ENCODE results near the gene MMEL1.

The MMEL1 gene

DNA sequence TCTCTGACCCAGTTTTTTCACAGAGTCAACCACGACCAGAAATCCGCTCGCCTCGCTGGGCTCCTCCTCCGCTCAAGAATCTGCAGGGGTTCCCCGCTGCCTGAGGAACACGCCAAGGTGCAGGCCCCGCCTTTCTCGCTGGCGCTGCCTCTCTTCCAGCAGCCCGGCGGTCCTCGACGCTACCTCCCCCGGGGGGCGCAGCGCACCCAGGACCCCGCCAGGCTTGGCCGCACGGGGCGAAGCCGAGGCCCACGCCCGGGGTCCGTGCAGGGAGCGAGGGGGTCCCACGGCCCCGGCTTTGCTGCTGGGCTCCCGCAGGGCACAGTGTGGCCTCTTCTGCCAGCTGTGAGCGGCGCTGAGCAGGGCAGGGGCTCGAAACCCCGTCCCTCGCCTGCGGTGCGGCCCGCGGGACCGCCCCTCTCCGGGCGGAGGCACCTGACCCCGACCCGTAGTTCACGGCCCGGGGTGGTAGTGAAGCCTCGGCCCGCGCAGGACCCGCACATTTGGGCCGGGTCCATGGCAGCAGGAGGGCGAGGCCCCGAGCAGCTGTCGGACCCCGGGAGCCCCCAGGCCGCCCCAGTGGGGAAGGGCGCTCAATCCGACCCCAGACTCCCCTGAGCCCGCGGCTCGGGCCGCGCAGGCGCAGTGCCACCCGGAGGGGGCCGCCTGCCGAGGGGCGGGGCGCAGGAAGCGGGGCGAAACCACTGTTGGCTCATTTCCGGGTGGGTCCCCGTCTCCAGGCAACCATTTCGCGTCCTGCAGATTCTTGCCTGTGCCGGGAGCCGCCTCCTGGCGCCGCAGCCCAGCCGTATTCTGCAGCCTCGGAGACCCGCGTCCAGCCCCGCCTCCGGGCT is 10.0 kb upstream of the MMEL1 start:
- peak; percentile 83 for DNase-seq

DNA sequence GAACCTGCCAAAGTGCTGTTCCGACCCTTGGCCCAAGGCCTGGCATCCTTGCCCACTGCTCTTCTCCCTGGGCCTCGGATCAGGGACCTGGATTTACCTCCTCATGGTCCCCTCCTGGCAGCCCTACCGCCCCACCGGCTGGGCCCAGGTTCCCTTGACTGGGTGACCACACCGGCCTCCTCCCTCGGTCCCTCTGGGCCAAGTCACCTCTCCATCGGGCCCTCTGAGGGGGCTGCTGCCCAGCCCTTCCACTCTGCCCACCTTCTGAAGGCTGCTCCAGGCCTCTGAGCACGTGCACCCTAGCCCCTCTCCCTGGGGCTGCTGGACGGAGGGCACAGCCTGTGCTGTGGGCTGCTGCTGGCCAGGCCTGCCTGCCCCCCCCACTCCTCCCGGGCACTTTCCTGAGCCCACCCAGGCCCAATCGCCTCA is 9.3 kb upstream of the MMEL1 start:
- DNase-seq, result no peak

DNA sequence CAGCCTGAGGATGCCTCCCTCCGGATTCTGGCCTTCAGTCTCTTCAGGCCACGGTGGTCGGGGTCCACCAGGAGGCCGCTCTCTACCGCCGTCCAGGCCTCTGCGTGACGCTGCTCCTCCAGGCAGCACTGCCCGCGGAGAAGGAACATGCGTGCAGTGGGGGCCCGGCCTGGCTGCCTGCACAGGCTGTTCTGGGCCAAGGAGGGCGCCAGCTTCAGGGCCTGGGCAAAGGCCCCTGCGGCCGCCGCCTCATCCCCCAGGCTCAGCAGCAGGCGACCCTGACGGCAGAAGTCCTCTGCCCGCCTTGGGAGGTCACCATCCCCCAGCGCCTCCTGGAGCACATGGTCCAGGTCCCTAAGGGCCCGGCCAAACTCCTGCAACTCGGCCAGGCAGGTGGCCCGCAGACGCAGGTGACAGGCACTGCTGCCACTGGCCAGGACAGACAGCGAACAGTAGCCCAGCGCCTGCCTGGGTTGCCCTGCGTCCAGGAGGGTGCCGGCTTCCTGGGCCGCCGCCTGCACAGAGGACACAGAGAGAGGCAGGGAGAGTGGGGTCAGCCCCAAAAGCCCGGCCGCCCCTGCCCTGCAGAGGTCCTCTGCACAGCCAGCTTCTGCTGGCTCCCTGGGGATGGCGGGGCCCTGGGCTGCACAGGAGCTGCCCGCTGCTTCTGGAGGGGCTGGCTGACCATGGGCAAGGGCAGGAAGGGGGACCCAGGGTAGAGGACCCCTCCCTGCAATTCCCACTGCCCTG is 8.7 kb upstream of the MMEL1 start:
- DNase-seq, result no peak

DNA sequence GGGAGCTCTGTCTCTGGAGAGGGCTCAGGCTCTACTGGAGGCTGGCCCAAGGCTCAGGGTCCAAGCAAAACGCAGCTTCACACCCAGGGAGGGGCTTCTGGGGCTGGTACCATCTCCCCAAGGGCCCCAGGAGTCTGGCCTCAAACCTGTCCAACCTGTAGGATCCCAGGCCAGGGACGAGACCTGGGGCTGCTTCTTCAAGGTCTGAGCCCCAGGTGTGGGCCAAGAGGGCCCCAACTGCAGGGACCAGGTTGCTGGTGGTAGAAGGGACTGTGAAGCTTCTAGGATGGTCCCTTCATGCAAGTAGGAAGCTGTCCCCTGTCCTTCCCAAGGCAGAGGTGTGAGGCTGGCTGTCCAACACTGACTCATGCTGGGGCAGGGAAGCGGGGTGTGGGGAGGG is 7.8 kb upstream of the MMEL1 start:
- no peak for DNase-seq

DNA sequence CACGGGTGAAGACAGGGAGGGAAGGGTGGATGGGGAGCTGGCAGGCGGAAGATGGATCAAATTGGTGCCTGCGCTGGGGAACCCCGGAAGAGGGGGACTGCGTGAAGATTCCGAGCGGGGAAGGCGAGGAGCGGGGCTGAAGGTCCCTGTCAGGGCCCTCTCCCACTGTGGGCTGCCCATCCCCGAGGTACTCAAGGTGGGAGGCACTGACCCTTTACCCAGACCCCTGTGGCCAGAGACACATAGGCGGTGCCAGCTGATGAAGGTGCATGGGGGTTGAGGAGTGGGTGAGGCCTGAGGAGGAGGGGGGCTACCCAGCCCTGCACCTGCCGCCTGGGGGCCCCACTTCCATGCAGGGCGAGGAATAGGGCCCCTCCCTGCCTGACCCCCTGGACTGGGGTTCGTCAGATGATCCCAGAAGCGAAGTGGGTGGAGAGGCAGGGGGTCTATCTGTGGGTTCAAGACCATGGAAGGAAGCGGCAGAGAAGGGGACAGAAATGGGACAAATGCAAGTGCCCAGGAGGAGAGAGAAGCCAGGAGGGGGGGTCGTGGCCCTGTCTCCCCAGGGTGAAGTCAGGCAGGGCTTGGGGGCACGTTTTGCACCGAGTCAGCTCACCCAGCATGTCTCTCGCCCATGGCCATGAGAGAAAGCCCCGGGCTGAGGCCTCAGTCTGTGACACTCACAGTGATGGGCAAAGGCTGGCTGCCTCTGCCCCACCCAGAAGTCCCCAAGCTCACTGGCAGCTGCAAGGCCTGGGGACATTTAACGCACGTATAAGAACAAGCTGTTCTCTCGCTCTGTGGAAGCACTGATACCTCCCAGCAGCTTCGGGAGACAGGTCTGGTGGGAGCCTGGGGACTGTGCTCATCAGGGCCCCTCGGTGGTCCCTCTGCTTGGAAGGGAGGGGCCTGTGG is 7.0 kb upstream of the MMEL1 start:
- no peak for DNase-seq

DNA sequence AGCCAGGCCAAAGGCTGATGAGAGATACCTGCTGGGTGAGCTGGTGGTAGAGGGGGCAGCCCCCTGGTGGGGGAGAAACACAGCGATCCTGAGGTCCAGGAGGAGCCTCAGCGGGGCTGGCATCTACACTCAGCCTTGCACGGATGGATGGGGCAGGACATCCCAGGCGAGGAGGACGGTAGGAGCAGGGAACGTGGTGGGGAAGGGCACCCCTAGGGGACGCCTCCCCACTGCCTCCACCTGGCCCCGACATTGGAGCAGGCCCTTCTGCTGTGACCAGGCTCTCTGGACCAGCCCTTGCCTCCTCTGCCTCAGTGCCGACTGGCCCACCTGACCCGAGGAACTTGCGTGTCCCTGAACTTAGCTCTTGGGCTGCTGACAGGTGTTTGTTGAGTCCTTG is 6.4 kb upstream of the MMEL1 start:
- DNase-seq, result no peak

DNA sequence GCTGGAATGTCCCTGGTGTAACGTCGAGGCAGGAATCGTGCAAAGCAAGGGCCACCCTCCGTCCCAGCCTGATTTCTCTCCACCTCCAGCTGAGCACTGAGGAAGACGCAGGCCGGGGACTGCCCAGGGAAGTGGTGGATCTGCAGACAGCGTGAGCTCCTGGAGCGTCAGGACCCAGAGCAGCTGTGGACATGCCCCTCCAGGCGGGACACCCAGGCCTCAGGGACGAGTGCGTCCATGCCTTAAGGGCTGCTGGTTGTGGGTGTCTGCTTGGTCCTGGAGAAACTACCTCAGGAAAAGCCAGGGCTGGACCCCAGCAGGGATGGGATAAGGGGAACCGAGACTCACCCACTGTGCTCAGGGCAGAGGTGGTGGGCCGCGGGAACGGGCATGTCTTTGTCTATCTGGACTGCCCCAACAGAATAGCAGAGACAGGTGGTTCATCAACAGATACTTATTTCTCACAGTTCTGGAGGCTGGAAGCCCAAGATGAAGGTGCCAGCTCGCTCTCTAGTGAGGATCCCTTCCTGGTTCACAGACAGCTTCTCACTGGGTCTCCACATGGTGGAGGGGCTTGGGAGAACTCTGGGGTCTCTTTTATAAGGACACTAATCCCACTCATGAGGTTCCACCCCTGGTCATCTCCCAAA is 5.8 kb upstream of the MMEL1 start:
- no peak for DNase-seq

DNA sequence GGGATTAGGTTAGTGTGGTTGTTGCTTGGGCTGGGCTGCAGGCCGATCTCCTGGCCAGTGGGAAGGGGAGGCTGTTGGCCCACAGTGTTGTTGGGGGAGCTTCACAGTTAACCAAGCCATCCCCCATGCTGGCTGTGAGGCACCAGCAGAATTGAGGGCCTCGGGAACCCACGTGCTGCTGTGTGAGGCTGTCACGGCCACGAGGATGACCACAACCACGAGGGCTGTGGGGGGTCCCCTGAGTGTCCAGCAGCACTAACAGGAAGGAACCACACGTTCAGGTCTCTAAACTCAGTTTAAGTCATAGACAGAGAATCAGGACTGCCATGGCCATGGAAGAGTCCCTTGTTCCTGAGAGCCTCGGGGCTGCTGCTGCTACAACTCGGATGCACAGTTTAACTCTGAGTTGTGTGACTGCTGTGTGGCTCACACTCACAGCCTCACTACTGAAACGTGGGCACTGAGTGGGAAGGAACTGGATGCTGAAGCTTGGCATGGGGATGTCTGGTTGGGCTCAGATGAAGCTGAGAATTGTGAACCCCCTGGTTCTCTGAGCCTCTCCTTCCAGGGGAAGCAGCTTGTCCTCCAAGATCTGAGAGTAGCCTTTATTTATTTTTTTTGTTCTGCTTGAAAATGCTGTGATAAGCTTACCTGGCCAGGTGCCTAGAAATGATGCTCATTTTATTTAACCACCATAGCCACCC is 4.8 kb upstream of the MMEL1 start:
- no peak for DNase-seq

DNA sequence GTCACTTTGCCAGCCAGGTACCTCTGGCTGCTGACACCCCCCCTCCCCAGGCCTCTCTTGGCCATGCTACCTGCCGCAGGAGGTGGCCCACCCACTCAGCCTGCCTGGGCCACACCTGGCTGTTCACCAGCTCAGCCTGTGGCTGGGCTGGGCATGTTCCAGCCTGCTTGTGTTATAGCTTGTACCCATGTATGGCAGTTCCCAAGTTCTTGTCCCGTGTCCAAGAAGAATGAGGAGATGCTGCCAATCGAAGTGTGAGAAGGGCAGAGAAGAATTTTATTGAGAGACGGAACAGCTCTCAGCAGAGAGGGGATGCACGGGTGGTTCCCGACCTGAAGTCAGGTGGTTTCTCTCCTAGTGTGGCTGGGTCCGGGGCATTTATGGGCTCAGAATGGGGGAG is 3.9 kb upstream of the MMEL1 start:
- DNase-seq, result no peak

DNA sequence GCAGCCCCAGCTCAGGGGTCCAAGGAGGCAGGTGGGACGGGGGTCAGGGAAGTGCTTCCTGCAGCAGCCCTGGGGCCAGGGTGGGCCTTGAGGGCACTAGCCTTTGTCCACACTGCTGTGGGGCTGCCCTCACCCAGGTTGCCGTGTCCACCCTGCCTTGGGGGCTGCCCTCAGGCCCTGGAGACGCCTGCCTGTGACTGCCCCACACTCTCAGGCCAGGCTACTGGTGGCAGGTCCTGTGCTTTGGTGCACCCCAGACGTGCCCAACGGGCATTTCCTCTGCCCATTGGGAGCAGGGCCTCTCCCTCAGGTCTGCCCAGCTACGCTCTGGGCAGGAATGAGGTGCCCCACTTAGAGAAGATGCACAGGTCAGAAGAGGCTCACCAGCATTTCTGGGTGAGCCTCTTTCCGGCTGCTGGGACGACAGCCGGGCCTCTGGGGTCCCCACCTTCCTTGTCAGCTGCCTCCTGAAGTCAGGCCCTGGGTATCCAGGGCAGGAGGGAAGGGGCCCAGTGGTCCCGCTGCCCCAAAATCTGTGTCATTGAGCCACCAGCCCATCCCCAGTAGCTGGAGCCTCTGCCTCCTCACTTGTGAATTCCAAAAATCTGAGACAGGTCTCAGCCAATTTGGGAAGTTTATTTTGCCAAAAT is 2.7 kb upstream of the MMEL1 start:
- DNase-seq, result no peak

DNA sequence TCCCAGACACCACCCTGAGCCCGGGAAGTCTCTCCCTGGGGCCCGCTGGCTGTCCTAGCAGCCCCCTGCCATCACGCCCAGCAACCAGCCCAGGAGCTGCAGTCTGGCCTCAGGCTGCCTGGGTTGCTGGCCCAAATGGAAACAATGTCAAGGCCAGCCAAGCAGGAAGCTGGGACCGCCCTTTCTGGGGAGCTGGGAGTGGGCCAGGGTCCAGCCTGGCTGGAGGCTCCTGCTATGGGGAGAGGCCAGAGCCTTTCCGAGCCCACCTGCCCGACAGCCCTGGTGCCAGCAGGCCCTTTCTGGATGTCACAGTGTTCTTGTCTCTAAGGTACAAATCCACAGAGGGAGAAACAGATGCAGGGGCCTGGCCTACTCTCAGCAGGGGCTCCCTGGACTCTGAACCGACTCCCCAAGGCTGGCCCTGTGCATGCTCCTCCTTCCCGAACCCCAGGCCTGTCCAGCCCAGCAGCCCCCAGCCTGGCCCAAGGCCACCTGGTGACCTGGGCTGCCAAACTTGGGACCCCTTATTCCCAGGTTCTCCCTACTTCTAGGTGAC is 1.2 kb upstream of the MMEL1 start:
- DNase-seq, result no peak

DNA sequence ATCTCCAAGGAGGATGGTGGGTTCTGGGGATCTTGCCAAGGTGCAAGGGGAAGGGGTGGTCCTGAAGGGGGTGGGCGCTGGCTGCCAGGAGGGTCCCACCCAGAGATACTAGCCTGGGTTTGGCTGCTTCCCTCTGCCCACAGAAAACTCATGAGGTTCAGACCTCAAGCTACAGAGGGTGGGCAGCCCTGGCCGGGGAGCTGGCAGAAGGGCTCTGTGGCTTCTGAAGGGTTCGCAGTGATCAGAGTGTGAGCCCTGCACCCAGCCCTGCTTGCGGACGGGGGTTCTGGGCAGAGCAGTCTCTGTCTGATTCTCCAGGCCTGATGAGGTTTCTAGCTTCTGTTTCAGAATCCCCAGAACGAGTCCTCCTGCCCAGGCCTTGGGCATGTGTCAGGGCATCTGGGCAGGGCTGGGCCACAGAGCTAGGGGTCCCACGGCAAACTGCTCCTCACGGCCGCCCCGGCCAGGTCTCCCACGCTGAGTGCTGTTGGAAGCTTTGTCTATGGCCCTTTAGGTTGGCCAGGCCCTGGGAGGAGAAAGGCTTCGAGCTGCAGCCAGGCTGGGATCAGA is 635 bp upstream of the MMEL1 start:
- no peak for DNase-seq

DNA sequence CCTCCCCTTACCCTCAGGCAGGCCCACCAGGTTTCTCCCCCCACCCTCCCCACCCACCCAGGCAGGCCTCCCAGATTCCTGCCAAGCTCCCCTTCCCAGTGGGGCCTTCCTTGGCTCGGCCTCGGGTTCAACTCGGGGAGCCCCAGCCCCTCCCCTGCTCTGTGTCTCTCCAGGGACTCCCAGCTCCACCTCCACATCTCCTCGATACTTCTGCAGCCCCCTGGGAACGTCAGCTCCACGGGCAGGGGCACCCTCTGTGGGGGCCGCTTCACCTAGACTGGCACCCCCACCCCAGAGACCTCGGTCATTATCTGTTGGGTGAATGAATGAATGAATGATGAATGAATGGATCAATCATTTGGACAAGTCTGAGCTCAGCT is 775 bp downstream of the MMEL1 start:
- no peak for DNase-seq

DNA sequence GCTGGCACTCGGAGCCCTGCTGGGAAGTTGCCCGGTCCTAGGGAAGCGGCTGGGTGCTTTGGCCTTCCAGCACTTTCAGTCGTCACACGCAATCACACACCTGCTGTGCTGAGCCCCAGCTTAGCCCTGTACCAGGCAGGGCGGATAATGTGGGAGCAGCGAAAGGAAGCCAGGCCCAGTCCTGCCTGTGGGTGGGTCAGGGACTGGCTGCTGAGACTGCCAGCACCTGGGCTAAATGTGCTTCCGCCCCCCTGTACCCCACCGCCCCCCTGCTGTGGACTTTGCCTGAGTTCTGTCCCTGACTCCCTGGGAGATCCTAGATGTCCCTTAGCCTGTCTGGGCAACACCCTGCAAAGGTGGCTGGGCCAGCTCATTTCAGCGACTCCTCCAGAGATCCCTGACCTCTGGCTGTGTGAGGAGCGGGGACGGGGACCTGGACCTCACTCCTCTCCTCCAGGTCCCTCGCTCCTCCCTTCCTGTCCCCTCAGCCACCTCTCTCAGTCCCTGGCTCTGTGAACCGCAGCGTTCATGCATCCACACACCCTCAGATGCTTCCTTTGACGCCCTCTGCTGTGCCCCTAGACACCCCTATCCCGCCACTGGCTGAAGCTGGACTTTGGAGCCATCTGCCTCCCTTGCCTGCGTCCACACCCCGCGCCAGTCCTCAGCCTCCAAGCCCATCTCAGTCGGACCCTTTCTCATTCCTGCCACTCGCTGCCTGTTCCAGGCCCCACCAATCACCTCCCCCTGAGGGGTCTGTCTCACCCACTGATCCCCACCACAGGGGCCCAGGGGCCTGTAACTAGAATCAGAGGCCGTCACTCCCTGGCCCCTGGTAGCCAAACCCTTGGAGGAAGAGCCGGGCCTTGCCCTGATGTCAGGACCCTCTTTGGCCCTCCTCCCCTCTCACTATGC is 1.4 kb downstream of the MMEL1 start:
- DNase-seq, result no peak

DNA sequence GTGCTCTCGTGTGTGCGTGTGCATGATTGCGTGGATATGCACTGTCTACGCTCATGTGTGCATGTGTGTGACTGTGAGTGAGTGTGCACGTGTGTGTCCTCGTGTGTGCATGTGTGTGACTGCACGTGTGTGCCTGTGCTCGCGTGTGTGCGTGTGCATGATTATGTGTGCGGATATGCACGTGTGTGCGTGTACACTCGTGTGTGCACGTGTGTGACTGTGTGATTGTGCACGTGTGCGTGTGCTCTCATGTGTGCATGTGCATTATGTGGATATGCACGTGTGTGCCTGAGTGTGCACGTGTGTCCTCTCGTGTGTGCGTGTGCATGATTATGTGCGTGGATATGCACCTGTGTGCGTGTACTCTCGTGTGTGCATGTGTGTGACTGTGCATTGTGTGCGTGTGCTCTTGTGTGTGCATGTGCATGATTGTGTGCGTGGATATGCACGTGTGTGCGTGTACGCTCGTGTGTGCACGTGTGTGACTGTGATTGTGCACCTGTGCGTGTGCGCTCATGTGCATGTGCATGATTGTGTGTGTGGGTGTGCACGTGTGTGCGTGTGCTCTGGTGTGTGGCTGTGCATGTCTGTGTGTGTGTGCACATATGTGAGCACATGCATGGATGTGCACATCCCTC is 2.2 kb downstream of the MMEL1 start:
- DNase-seq, result no peak

DNA sequence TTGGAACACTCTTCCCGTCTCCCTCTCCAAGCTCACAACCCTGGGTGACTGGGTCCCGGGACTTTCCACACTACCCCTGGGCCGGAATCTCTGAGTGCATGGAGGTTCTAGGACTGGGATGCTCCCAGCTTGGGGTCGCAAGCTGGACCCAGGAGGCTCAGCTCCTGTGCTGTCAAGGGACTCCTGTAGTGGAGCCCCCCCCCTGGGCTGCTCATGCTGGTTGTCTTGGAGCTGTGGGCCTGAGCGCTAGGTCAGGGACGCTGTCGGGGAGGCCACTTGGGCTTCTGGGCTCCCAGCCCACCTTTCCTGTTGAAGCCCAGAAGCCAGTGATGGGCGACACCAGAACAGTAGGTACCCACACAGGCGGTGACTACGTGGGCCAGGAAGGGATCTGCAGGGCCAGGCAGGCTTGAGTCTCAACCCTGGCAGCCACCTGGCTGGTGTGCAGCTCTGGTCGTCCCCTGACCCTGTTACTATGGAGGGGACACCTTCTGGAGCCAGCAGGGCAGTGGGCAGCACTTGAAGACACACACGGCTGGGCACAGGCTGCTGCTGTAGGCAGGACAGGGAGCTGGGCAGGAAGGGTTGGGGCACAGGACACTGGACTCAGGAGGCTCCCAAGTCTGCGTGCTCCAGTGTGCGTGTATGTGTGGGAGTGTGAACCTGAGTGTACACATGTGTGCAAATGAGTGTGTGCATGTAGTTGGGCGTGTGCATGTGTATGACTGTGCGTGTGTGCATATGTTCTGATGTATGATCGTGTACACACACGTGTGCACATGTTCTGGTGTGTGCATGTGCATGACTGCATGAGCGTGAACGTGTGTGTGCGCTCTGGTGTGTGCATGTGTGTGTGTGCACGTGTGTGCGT is 3.0 kb downstream of the MMEL1 start:
- no peak for DNase-seq

DNA sequence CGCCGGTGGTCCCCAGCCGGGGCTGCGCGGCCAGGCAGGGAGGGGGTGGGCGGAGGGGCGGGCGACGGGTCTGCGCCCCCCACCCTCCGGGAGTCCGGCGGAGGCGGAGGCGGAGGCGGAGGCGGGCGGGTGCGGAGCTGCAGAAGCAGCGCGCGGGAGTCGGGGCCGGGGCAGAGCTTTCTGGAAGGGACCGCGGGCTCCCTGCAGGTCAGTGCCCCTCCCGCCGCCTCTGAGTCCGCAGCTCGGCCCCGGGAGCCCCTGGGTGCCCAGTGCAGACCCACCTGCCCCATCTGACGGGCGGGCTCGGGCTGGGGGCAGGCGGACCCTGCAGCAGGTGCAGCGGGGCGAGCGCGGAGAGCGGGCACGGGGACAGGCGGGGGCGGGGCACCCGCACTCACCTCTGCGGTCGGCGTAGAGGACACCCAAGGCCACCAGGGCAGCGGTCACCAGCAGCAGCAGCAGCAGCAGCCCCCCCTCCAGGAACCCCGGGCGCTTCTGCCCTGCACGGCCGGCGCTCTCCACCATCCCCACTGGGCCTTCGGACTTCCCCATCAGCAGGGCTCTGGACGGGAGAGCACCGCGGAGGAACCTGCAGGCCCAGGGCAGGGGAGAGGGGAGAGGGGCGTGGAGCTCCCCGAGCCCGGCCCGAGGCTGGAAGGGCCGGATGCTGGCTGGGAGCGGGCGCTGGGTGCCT is 3.7 kb downstream of the MMEL1 start:
- no peak for DNase-seq
